GM12878 (cell line): ENCODE results near the gene MARVELD1. TPM values are rescaled to one million over a fixed set of nuclear protein-coding genes. Genes with fewer than 3 reads are reported as not detected.

Source experiments
- ATAC-seq: fragments of 200-7000 bp; cut with Tn5 transposase; 3 replicates; pipeline ENCODE4 v1.9.1; 2020; ENCODE audit warnings: mild to moderate bottlenecking, moderate library complexity
- BruUV-seq: library from RNA; stranded (reverse); fragments of 400-500 nt; replicated peaks from 2 replicates; lab custom pipeline; 2021; lab: Mats Ljungman, UMichigan
- CTCF ChIA-PET: fragments of 300-600 bp; sonication (Branson Sonifier 250); formaldehyde crosslinking; extraction: SDS; loops from one replicate; lab custom pipeline; 2021; ENCODE audit warnings: inconsistent platforms; lab: Yijun Ruan, JAX
- POLR2A ChIA-PET: fragments of 350-600 bp; formaldehyde crosslinking; extraction: SDS; loops from one replicate; lab custom pipeline; 2021; ENCODE audit warnings: inconsistent platforms; lab: Charles Lee
- RAD21 ChIA-PET: fragments of 300-600 bp; sonication (Branson Sonifier 250); formaldehyde crosslinking; loops from one replicate; lab custom pipeline; 2023; ENCODE audit warnings: antibody characterized with exemption; ENCODE audit not compliant: unreplicated experiment; lab: Charles Lee
- SMC1A ChIA-PET: fragments of 300-600 bp; sonication (Branson Sonifier 250); formaldehyde crosslinking; loops from one replicate; lab custom pipeline; 2023; ENCODE audit not compliant: unreplicated experiment, uncharacterized antibody; lab: Charles Lee
- DNase-seq: peaks from one replicate; pipeline ENCODE4 v3.0.0-alpha.2; 2011; ENCODE audit warnings: low read depth, low spot score
- FAIRE-seq: peaks from 3 replicates; lab custom pipeline; 2011; peaks lifted over from hg19 to GRCh38; lab: Jason Lieb, UNC
- H2AFZ ChIP-seq: 2 replicates; pipeline ENCODE4 v1.6.0; 2011; ENCODE audit warnings: low read depth, low read length, control low read depth; ENCODE audit not compliant: control insufficient read depth
- H3K27ac ChIP-seq: 2 replicates; pipeline ENCODE4 v1.5.1; 2011; ENCODE audit warnings: control low read depth; ENCODE audit not compliant: control insufficient read depth, insufficient read depth
- H3K27me3 ChIP-seq, 2 experiments: replicated peaks in 1 of 2; 2 replicates each; pipeline versions ENCODE4 v1.6.0 to v1.6.1; 2011; ENCODE audit warnings: low read length in 1 of 2; ENCODE audit not compliant: control insufficient read depth in 2 of 2, insufficient read depth in 2 of 2
- H3K36me3 ChIP-seq, 2 experiments: 2 replicates each; pipeline ENCODE4 v1.5.1; 2011; ENCODE audit warnings: low read length in 1 of 2; ENCODE audit not compliant: control insufficient read depth in 2 of 2, insufficient read depth in 2 of 2
- H3K4me1 ChIP-seq: 2 replicates; pipeline ENCODE4 v1.6.1; 2011; ENCODE audit warnings: mild to moderate bottlenecking, low read length, moderate library complexity, mixed read lengths; ENCODE audit not compliant: control insufficient read depth, insufficient read depth
- H3K4me2 ChIP-seq: 2 replicates; pipeline ENCODE4 v1.6.0; 2011; ENCODE audit warnings: control low read depth; ENCODE audit not compliant: control insufficient read depth, insufficient read depth
- H3K4me3 ChIP-seq: fragments of 200-600 bp; sonication (generic); 2 replicates; pipeline ENCODE4 v1.5.1; 2016
- H3K79me2 ChIP-seq: 2 replicates; pipeline ENCODE4 v1.6.0; 2011; ENCODE audit warnings: low read length; ENCODE audit not compliant: control insufficient read depth, insufficient read depth
- H3K9ac ChIP-seq: 2 replicates; pipeline ENCODE4 v1.8.0; 2011; ENCODE audit warnings: low read length, control low read depth, mixed read lengths; ENCODE audit not compliant: control insufficient read depth, insufficient read depth
- H3K9me3 ChIP-seq: replicated peaks from 3 replicates; pipeline ENCODE4 v1.5.1; 2011; ENCODE audit warnings: mild to moderate bottlenecking, low read length; ENCODE audit not compliant: control insufficient read depth, insufficient read depth
- H4K20me1 ChIP-seq: 2 replicates; pipeline ENCODE4 v1.6.0; 2011; ENCODE audit not compliant: control insufficient read depth, insufficient read depth
- FOXK2 ChIP-seq: fragments of 450-650 bp; IDR thresholded peaks from 2 replicates; pipeline ENCODE4 v1.6.1; 2017; ENCODE audit warnings: mild to moderate bottlenecking, moderate library complexity
- MEF2A ChIP-seq: IDR thresholded peaks from 2 replicates; pipeline ENCODE4 v1.6.1; 2011; ENCODE audit warnings: low read depth, mild to moderate bottlenecking, low read length, moderate library complexity; ENCODE audit not compliant: insufficient read depth
- NFXL1 ChIP-seq: fragments of 450-650 bp; IDR thresholded peaks from 2 replicates; pipeline ENCODE4 v1.6.1; 2017; ENCODE audit warnings: antibody characterized with exemption, mild to moderate bottlenecking, borderline replicate concordance
- SPI1 ChIP-seq: IDR thresholded peaks from 2 replicates; pipeline ENCODE4 v1.6.1; 2011; ENCODE audit warnings: low read depth, mild to moderate bottlenecking, low read length, moderate library complexity, borderline replicate concordance; ENCODE audit not compliant: insufficient read depth
- WGBS: methylation state at CpG from one replicate; pipeline ENCODE4 v1.1.6; 2016; ENCODE audit warnings: low lambda C conversion rate; ENCODE audit not compliant: insufficient replicate concordance, insufficient coverage; ENCODE audit errors: missing lambda C conversion rate; 5-methylcytosine and 5-hydroxymethylcytosine counted together
- in situ Hi-C: fragments of 300-500 bp; cut with MboI; formaldehyde crosslinking; loops from 9 replicates; pipeline ENCODE4 v1.14.3; 2018; ENCODE audit warnings: mixed read lengths
- intact Hi-C: fragments of 100-400 bp; cut with micrococcal nuclease; formaldehyde crosslinking; loops from one replicate; pipeline ENCODE4 v1.14.2; 2022; ENCODE audit not compliant: unreplicated experiment
- polyA plus RNA-seq, 11 experiments: library from polyadenylated mRNA; depleted of rRNA in 4 of 11; unstranded in 6 of 11; stranded (reverse) in 5 of 11; fragments of >200 nt; fragmentation: Nextera tagmentation in 4 of 11; fragmentation: Illumina TruSeq in 1 of 11; extraction: Ambion mirVana in 4 of 11; extraction: Trizol in 1 of 11; gene quantifications; 1 replicate in 1 of 11; 2 replicates in 10 of 11; pipeline versions ENCODE4 v1.2.1 to v1.2.3, GENCODE V29; 2011 to 2016; ENCODE audit warnings: inconsistent platforms in 2 of 11, missing spikeins in 2 of 11, low read depth in 1 of 11
- total RNA-seq, 4 experiments: library from RNA; depleted of rRNA in 3 of 4; stranded (reverse); fragments of >200 nt in 3 of 4; fragmentation: Illumina TruSeq in 1 of 4; extraction: Trizol in 1 of 4; gene quantifications; 2 replicates each; pipeline versions ENCODE4 v1.2.1 to v1.2.3, GENCODE V29; 2013 to 2021
- TF ChIP-seq, protein P1 (sequence below): IDR thresholded peaks from 2 replicates; pipeline ENCODE4 v1.6.1; 2012; ENCODE audit warnings: mild to moderate bottlenecking, low read depth, low read length
- TF ChIP-seq, protein P2 (sequence below): fragments of 450-650 bp; IDR thresholded peaks from 2 replicates; pipeline ENCODE4 v1.6.1; 2017; ENCODE audit warnings: mild to moderate bottlenecking
- TF ChIP-seq, protein P3 (sequence below): fragments of 450-650 bp; formaldehyde crosslinking; IDR thresholded peaks from 2 replicates; pipeline ENCODE4 v1.4.0; 2020; ENCODE audit warnings: mild to moderate bottlenecking, moderate library complexity

MARVELD1 gene
- total and polyA plus RNA-seq, 10 of the 15 experiments (the other 5 are each of a cell fraction or from before 2014, with no cell fraction given) = 0.54 to 8.4 (median 3.2) TPM

DNA sequence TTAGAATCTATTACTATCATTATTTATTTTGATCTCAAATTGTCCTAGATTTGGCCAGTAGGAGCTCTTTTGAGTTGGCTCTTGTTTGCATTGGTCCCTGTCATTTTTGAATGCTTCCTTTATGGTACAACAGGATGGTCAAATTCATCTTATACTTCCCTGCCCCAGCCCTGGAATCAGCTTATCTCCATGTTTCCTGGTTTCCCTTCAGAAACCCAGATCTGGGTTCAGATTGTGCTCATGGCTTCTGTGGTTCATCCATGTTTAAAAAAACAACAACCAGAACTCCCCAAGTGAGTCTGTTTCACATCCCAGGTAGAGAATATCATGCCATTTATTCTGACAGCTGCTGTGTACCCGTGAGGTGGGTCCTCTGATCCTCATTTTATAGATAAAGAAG lies 34.0 kb downstream of the MARVELD1 start:
- intact Hi-C loops = no loop called here
- H3K79me2 ChIP-seq = no peaks in the 10 kb centered on the region; the same call in 1 of the 2 replicates
- SMC1A ChIA-PET = no interaction called here
- H3K27me3 ChIP-seq = no peaks in the 10 kb centered on the region
- RAD21 ChIA-PET = interaction anchor here (0.9 kb wide), 1 partner anchor 17 kb away, joined by 3 read pairs; no protein-coding TSS in a partner anchor
- DNase-seq (no peak), FAIRE-seq (no peak), ATAC-seq (no peak)
- H3K4me3 ChIP-seq = no peak overlapping the region
- WGBS = 95% methylated on average over 1 of the region's 1 CpG
- H3K27ac ChIP-seq = no peak overlapping the region
- no peaks in the 10 kb centered on the region for H4K20me1 ChIP-seq
- CTCF ChIA-PET = interaction anchor here (0.6 to 2.6 kb wide), 5 partner anchors 12 to 293 kb away, joined by 3 to 9 read pairs (median 5); partner anchors contain the start of gene ZFYVE27
- H3K9ac ChIP-seq = no peak overlapping the region
- in situ Hi-C loops = no loop called here
- peaks cover 24 to 28% of the 10 kb centered on the region in 2 experiments for H3K36me3 ChIP-seq
- H3K4me2 ChIP-seq = no peak overlapping the region
- BruUV-seq = no TSS peak
- no peaks in the 10 kb centered on the region for H3K9me3 ChIP-seq
- no peaks in the 10 kb centered on the region for H3K4me1 ChIP-seq
- no peak for TF ChIP-seq MEF2A
- TF ChIP-seq, protein P1, sequence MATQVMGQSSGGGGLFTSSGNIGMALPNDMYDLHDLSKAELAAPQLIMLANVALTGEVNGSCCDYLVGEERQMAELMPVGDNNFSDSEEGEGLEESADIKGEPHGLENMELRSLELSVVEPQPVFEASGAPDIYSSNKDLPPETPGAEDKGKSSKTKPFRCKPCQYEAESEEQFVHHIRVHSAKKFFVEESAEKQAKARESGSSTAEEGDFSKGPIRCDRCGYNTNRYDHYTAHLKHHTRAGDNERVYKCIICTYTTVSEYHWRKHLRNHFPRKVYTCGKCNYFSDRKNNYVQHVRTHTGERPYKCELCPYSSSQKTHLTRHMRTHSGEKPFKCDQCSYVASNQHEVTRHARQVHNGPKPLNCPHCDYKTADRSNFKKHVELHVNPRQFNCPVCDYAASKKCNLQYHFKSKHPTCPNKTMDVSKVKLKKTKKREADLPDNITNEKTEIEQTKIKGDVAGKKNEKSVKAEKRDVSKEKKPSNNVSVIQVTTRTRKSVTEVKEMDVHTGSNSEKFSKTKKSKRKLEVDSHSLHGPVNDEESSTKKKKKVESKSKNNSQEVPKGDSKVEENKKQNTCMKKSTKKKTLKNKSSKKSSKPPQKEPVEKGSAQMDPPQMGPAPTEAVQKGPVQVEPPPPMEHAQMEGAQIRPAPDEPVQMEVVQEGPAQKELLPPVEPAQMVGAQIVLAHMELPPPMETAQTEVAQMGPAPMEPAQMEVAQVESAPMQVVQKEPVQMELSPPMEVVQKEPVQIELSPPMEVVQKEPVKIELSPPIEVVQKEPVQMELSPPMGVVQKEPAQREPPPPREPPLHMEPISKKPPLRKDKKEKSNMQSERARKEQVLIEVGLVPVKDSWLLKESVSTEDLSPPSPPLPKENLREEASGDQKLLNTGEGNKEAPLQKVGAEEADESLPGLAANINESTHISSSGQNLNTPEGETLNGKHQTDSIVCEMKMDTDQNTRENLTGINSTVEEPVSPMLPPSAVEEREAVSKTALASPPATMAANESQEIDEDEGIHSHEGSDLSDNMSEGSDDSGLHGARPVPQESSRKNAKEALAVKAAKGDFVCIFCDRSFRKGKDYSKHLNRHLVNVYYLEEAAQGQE = no peak
- no peak overlapping the region for H2AFZ ChIP-seq
- POLR2A ChIA-PET = no interaction called here

DNA sequence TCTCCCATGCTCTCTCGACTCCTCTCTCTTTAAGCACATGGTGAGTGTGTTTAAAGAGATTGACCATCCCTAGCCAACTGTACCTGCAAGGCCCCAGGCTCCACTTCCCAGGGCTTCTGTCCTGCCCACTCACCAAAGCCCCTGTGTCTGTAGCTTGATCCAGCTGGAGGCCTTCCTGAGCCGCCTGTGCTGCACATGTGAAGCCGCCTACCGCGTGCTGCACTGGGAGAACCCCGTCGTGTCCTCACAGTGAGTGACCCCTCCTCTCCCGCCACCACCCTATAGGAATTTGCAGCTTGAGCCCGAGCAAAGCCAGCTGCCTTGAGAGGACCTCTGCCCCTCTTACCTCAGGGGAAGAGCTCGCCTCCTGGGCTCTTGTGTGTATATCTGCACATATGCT lies 34.6 kb downstream of the MARVELD1 start:
- Histone ChIP-seq H3K36me3 (peaks cover 27 to 28% of the 10 kb centered on the region in 2 experiments), H3K79me2 (no peaks in the 10 kb centered on the region), H3K9ac (no peak overlapping the region), H3K9me3 (no peaks in the 10 kb centered on the region), H3K4me2 (no peak overlapping the region), H3K4me1 (no peaks in the 10 kb centered on the region), H3K27me3 (no peaks in the 10 kb centered on the region), H3K4me3 (no peak overlapping the region), H4K20me1 (no peaks in the 10 kb centered on the region), H2AFZ (no peak overlapping the region), H3K27ac (no peak overlapping the region)
- ChIA-PET SMC1A (no interaction called here), CTCF (interaction anchor here (0.9 to 2.6 kb wide), 5 partner anchors 9 to 167 kb away, joined by 3 to 9 read pairs (median 5); partner anchors contain the start of gene ZFYVE27), POLR2A (interaction anchor here (0.5 kb wide), 1 partner anchor 75 kb away, joined by 3 read pairs; no protein-coding TSS in a partner anchor), RAD21 (no interaction called here)
- DNase-seq (no peak), FAIRE-seq (no peak), ATAC-seq (no peak)
- intact Hi-C loops (no loop called here), in situ Hi-C loops (no loop called here)
- WGBS = 98% methylated on average over 10 of the region's 10 CpGs
- BruUV-seq = no TSS peak
- TF ChIP-seq, protein P2, sequence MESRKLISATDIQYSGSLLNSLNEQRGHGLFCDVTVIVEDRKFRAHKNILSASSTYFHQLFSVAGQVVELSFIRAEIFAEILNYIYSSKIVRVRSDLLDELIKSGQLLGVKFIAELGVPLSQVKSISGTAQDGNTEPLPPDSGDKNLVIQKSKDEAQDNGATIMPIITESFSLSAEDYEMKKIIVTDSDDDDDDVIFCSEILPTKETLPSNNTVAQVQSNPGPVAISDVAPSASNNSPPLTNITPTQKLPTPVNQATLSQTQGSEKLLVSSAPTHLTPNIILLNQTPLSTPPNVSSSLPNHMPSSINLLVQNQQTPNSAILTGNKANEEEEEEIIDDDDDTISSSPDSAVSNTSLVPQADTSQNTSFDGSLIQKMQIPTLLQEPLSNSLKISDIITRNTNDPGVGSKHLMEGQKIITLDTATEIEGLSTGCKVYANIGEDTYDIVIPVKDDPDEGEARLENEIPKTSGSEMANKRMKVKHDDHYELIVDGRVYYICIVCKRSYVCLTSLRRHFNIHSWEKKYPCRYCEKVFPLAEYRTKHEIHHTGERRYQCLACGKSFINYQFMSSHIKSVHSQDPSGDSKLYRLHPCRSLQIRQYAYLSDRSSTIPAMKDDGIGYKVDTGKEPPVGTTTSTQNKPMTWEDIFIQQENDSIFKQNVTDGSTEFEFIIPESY = no peak
- TF ChIP-seq FOXK2 = no peak
- TF ChIP-seq SPI1 = no peak
- no peak for TF ChIP-seq NFXL1
- TF ChIP-seq, protein P3, sequence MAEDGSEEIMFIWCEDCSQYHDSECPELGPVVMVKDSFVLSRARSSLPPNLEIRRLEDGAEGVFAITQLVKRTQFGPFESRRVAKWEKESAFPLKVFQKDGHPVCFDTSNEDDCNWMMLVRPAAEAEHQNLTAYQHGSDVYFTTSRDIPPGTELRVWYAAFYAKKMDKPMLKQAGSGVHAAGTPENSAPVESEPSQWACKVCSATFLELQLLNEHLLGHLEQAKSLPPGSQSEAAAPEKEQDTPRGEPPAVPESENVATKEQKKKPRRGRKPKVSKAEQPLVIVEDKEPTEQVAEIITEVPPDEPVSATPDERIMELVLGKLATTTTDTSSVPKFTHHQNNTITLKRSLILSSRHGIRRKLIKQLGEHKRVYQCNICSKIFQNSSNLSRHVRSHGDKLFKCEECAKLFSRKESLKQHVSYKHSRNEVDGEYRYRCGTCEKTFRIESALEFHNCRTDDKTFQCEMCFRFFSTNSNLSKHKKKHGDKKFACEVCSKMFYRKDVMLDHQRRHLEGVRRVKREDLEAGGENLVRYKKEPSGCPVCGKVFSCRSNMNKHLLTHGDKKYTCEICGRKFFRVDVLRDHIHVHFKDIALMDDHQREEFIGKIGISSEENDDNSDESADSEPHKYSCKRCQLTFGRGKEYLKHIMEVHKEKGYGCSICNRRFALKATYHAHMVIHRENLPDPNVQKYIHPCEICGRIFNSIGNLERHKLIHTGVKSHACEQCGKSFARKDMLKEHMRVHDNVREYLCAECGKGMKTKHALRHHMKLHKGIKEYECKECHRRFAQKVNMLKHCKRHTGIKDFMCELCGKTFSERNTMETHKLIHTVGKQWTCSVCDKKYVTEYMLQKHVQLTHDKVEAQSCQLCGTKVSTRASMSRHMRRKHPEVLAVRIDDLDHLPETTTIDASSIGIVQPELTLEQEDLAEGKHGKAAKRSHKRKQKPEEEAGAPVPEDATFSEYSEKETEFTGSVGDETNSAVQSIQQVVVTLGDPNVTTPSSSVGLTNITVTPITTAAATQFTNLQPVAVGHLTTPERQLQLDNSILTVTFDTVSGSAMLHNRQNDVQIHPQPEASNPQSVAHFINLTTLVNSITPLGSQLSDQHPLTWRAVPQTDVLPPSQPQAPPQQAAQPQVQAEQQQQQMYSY = no peak
